HK-2 (cell line): Measurements from ENCODE around the gene NUDT2.

Experiments
- DNase-seq: peaks from one replicate; pipeline ENCODE4 v3.0.0-alpha.2; 2018; ENCODE audit not compliant: unreplicated experiment

The NUDT2 gene

GRCh38 chr9:34385561-34386230, 56.3 kb downstream of the NUDT2 start:
- DNase-seq: no peak

GRCh38 chr9:34386656-34387055, 57.3 kb downstream of the NUDT2 start:
- no peak for DNase-seq

GRCh38 chr9:34387239-34387638, 57.9 kb downstream of the NUDT2 start:
- no peak for DNase-seq

- DNase-seq: no peak
Observed at GRCh38 chr9:34392511-34392910, 63.1 kb downstream of the NUDT2 start.
